Trophoblast cell (in vitro differentiated cells and primary cell): ENCODE results near the gene PPP2R1B.
A peak's percentile ranks its signal among the peaks of the same experiment; 100 is the strongest.

Experiments
- DNase-seq, 2 donors: peaks; one replicate each; pipeline ENCODE4 v3.0.0-alpha.2; 2016
- H2AFZ ChIP-seq: 2 replicates; pipeline ENCODE4 v1.6.1; 2013; ENCODE audit warnings: low read length, moderate library complexity, mild to moderate bottlenecking; ENCODE audit not compliant: insufficient read depth, poor library complexity
- H2AK5ac ChIP-seq: 2 replicates; pipeline ENCODE4 v1.6.1; 2013; ENCODE audit warnings: mild to moderate bottlenecking, low read length
- H2BK120ac ChIP-seq: 2 replicates; pipeline ENCODE4 v1.6.1; 2013; ENCODE audit warnings: low read length, mild to moderate bottlenecking, moderate library complexity; ENCODE audit not compliant: insufficient read depth, poor library complexity
- H2BK12ac ChIP-seq: 2 replicates; pipeline ENCODE4 v1.6.1; 2013; ENCODE audit warnings: mild to moderate bottlenecking, low read length, moderate library complexity
- H2BK5ac ChIP-seq: 2 replicates; pipeline ENCODE4 v1.6.1; 2013; ENCODE audit warnings: low read length, low read depth, moderate library complexity, mild to moderate bottlenecking; ENCODE audit not compliant: poor library complexity
- H3K14ac ChIP-seq: 2 replicates; pipeline ENCODE4 v1.6.1; 2013; ENCODE audit warnings: mild to moderate bottlenecking, low read length
- H3K18ac ChIP-seq: 2 replicates; pipeline ENCODE4 v1.6.1; 2013; ENCODE audit warnings: mild to moderate bottlenecking, low read length
- H3K23ac ChIP-seq: 2 replicates; pipeline ENCODE4 v1.6.1; 2013; ENCODE audit warnings: low read length
- H3K27ac ChIP-seq: 2 replicates; pipeline ENCODE4 v1.5.1; 2013; ENCODE audit warnings: low read depth, mild to moderate bottlenecking, inconsistent platforms, low read length, moderate library complexity
- H3K27me3 ChIP-seq: 2 replicates; pipeline ENCODE4 v1.6.1; 2013; ENCODE audit warnings: inconsistent platforms, mild to moderate bottlenecking, low read length, moderate library complexity; ENCODE audit not compliant: insufficient read depth
- H3K36me3 ChIP-seq, 2 experiments: 1 replicate in 1 of 2; 2 replicates in 1 of 2; pipeline ENCODE4 v1.6.1; 2013; ENCODE audit warnings: low read length in 2 of 2, mild to moderate bottlenecking in 2 of 2, moderate library complexity in 1 of 2; ENCODE audit not compliant: insufficient read depth in 2 of 2, control insufficient read depth in 1 of 2
- H3K4ac ChIP-seq: 2 replicates; pipeline ENCODE4 v1.6.1; 2013; ENCODE audit warnings: low read depth, mild to moderate bottlenecking, low read length, moderate library complexity
- H3K4me1 ChIP-seq, 2 experiments: 1 replicate in 1 of 2; 2 replicates in 1 of 2; pipeline ENCODE4 v1.6.1; 2013; ENCODE audit warnings: low read length in 2 of 2, mild to moderate bottlenecking in 2 of 2, moderate library complexity in 1 of 2; ENCODE audit not compliant: insufficient read depth in 2 of 2, control insufficient read depth in 1 of 2
- H3K4me2 ChIP-seq: 2 replicates; pipeline ENCODE4 v1.6.1; 2013; ENCODE audit warnings: inconsistent platforms, mild to moderate bottlenecking, low read length, moderate library complexity
- H3K4me3 ChIP-seq: 2 replicates; pipeline ENCODE4 v1.5.1; 2013; ENCODE audit warnings: mild to moderate bottlenecking, low read depth, low read length, inconsistent platforms
- H3K79me1 ChIP-seq: one replicate; pipeline ENCODE4 v1.6.1; 2013; ENCODE audit warnings: low read length
- H3K79me2 ChIP-seq: 2 replicates; pipeline ENCODE4 v1.6.1; 2013; ENCODE audit warnings: low read length, mild to moderate bottlenecking; ENCODE audit not compliant: control insufficient read depth, insufficient read depth, poor library complexity
- H3K9ac ChIP-seq: 2 replicates; pipeline ENCODE4 v1.6.1; 2013; ENCODE audit warnings: mild to moderate bottlenecking, low read length
- H3K9me3 ChIP-seq: 2 replicates; pipeline ENCODE4 v1.6.1; 2013; ENCODE audit warnings: low read depth, mild to moderate bottlenecking, control low read depth, inconsistent platforms, low read length; ENCODE audit not compliant: insufficient read depth
- H4K12ac ChIP-seq: 2 replicates; pipeline ENCODE4 v1.6.1; 2013; ENCODE audit warnings: low read depth, mild to moderate bottlenecking, low read length, moderate library complexity
- H4K8ac ChIP-seq: 2 replicates; pipeline ENCODE4 v1.6.1; 2013; ENCODE audit warnings: low read depth, mild to moderate bottlenecking, low read length, moderate library complexity
- H4K91ac ChIP-seq: one replicate; pipeline ENCODE4 v1.6.1; 2013; ENCODE audit warnings: low read depth, mild to moderate bottlenecking, low read length, moderate library complexity
- WGBS: extraction: QIAGEN DNeasy Blood & Tissue Kit; methylation state at CpG from one replicate; pipeline ENCODE4 v1.1.7; 2013; ENCODE audit warnings: missing lambda C conversion rate; ENCODE audit not compliant: insufficient read length, insufficient coverage; ENCODE audit errors: extremely low coverage; 5-methylcytosine and 5-hydroxymethylcytosine counted together

Gene PPP2R1B

DNA sequence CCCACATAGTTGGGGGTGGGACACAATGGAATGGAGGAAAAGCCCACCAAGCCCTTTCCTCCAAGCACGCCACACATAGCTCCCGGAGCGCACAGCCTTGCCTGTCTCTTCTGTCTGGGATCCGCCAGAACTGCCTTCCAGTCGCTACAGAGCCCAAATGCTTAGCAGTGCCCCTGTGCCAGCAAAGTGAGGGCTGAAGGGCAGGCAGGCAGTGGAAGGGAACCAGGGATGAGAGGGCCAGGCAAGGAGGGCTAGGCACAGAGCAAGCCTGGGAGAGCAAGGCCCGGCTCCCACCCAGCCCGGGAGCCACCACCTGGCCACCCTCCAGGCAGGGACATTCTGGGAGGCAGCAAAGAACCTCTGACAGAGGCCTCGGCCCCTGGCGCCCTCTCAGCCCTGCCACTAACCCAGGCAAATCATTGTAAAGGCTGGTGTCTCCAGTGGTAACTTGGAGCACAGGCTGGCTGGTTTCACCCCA, 32.5 kb downstream of the PPP2R1B start:
- H2BK12ac ChIP-seq: peak overlapping the region; percentile 19
- H2AK5ac ChIP-seq: peak overlapping the region; percentile 60
- peak overlapping the region; percentile 41 for H4K91ac ChIP-seq
- no peak overlapping the region for H3K4me2 ChIP-seq
- H3K18ac ChIP-seq: peak overlapping the region; percentile 13
- peak overlapping the region; percentile 38 for H3K14ac ChIP-seq
- no peak overlapping the region for H2AFZ ChIP-seq
- no peak overlapping the region for H3K9ac ChIP-seq
- H3K9me3 ChIP-seq: no peaks in the 10 kb centered on the region
- peaks cover 0 to 3% of the 10 kb centered on the region in 2 experiments for H3K36me3 ChIP-seq
- peaks cover 36 to 44% of the 10 kb centered on the region in 2 experiments for H3K4me1 ChIP-seq
- H3K4me3 ChIP-seq: no peak overlapping the region
- H3K79me2 ChIP-seq: peaks cover 8% of the 10 kb centered on the region
- no peak for DNase-seq
- H4K8ac ChIP-seq: no peak overlapping the region
- no peak overlapping the region for H4K12ac ChIP-seq
- H3K27me3 ChIP-seq: no peaks in the 10 kb centered on the region
- no CpG with 5 or more reads among the region's 9 CpGs for WGBS
- H3K4ac ChIP-seq: no peak overlapping the region
- H3K23ac ChIP-seq: no peak overlapping the region
- H2BK120ac ChIP-seq: peak overlapping the region; percentile 14
- H2BK5ac ChIP-seq: no peak overlapping the region
- H3K27ac ChIP-seq: no peak overlapping the region
- peaks cover 31% of the 10 kb centered on the region for H3K79me1 ChIP-seq

DNA sequence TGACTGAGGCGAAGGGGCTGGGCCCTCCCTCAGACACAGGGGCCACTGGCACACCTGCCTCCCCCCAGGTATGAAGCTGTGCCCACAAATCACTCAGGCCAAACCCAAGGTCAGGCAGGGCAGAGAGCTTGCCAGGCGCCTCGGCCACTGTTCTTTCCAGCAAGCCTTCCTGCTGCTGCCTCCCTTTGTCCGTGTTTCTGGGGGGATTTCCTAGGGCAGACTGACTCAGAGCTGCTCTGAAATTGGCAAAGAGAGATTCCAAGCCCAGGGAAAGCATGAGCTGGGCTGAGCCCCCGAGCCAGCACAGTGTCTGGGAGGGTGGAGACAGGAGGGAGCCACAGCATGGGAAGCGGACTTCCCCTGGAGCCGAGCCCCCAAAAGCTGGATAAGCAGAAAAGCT, 33.2 kb downstream of the PPP2R1B start:
- Histone ChIP-seq H2AFZ (no peak overlapping the region), H3K18ac (no peak overlapping the region), H3K79me2 (peaks cover 8% of the 10 kb centered on the region), H2BK12ac (peak overlapping the region; percentile 19), H3K23ac (no peak overlapping the region), H3K27me3 (no peaks in the 10 kb centered on the region), H4K8ac (no peak overlapping the region), H2AK5ac (no peak overlapping the region), H3K27ac (no peak overlapping the region), H3K9ac (no peak overlapping the region), H3K36me3 (peaks cover 0 to 3% of the 10 kb centered on the region in 2 experiments), H3K14ac (peak overlapping the region; percentile 53), H4K91ac (peak overlapping the region; percentile 33), H3K4me3 (no peak overlapping the region), H3K9me3 (no peaks in the 10 kb centered on the region), H3K4me1 (peaks cover 34 to 42% of the 10 kb centered on the region in 2 experiments), H2BK5ac (no peak overlapping the region), H2BK120ac (no peak overlapping the region), H3K79me1 (peaks cover 29% of the 10 kb centered on the region), H3K4ac (no peak overlapping the region), H3K4me2 (no peak overlapping the region), H4K12ac (no peak overlapping the region)
- no peak for DNase-seq
- WGBS: no CpG with 5 or more reads among the region's 7 CpGs

- Histone ChIP-seq H3K79me2 (peaks cover 4% of the 10 kb centered on the region), H4K12ac (no peak overlapping the region), H3K9me3 (no peaks in the 10 kb centered on the region), H2BK12ac (no peak overlapping the region), H3K79me1 (peaks cover 21% of the 10 kb centered on the region), H3K4ac (no peak overlapping the region), H4K91ac (no peak overlapping the region), H3K4me1 (peaks cover 24 to 31% of the 10 kb centered on the region in 2 experiments), H3K9ac (no peak overlapping the region), H2BK5ac (no peak overlapping the region), H3K4me3 (no peak overlapping the region), H3K27me3 (no peaks in the 10 kb centered on the region), H3K18ac (no peak overlapping the region), H3K23ac (no peak overlapping the region), H4K8ac (no peak overlapping the region), H2AFZ (no peak overlapping the region), H3K4me2 (no peak overlapping the region), H3K14ac (no peak overlapping the region), H2AK5ac (no peak overlapping the region), H2BK120ac (no peak overlapping the region), H3K36me3 (peaks cover 8% of the 10 kb centered on the region in 2 experiments), H3K27ac (no peak overlapping the region)
- no CpG with 5 or more reads among the region's 5 CpGs for WGBS
- DNase-seq: no peak
Observed at GRCh38 chr11:111731821-111732220, 34.4 kb downstream of the PPP2R1B start.

DNA sequence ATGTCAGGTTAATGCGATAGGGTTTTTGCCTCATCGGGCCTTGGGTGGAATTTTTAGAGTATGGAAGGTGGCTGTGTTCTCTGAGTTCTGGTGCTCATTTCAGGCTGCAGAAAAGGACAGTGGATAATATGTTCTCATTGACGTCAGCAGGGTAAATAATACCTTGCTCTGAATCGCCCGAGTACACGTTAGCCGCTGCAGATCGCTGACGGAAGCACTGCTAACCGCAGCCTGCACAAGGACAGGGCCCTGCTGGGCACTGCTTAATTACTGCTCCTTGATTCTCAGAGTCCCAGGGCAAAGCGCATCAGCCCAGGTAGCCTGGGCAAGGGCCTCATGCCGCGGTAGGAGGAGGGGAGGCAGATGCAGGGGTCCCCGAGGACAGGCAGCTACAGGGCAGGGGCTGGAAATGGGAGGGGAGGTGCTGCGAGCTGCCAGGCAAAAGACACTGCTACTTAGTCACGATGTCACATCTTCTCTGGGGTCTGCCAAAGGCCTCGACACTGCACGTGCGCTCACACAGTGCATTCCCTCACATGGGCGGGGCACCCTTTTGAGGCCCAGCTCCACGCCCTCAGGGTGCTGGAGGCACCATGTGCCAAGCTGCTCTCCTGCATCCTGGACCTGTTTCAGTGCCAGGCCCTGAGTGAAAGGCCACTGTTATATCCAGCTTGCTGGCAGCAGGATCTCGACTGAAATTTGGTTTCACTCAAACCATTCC, 35.2 kb downstream of the PPP2R1B start:
- Histone ChIP-seq H2AK5ac (no peak overlapping the region), H3K14ac (no peak overlapping the region), H3K36me3 (peaks cover 12 to 15% of the 10 kb centered on the region in 2 experiments), H2BK5ac (no peak overlapping the region), H2AFZ (no peak overlapping the region), H3K27me3 (no peaks in the 10 kb centered on the region), H3K23ac (no peak overlapping the region), H3K4me2 (no peak overlapping the region), H2BK12ac (no peak overlapping the region), H2BK120ac (no peak overlapping the region), H4K8ac (no peak overlapping the region), H3K27ac (no peak overlapping the region), H3K4ac (no peak overlapping the region), H3K4me3 (no peak overlapping the region), H3K9ac (no peak overlapping the region), H3K79me2 (peaks cover 4% of the 10 kb centered on the region), H3K79me1 (peaks cover 17% of the 10 kb centered on the region), H3K9me3 (no peaks in the 10 kb centered on the region), H3K4me1 (peaks cover 18 to 27% of the 10 kb centered on the region in 2 experiments), H3K18ac (no peak overlapping the region), H4K12ac (no peak overlapping the region), H4K91ac (no peak overlapping the region)
- WGBS: no CpG with 5 or more reads among the region's 22 CpGs
- DNase-seq: no peak
